KBM-7 (cell line): Measurements from ENCODE around the gene CACNB4.
"Not testable (repeated sequence)": the region's sequence is repeated elsewhere in the genome, so short reads cannot be mapped to it uniquely, and the experiment has no call there.

Experiments used
- DNase-seq: peaks from one replicate; pipeline ENCODE4 v3.0.0-alpha.2; 2015
- in situ Hi-C: fragments of 300-500 bp; cut with MboI; formaldehyde crosslinking; loops from 2 replicates; pipeline ENCODE4 v1.14.3; 2020; ENCODE audit warnings: low sequenced_read_pairs, low pct_unique_long_range_greater_than_20kb, mixed read lengths

The CACNB4 gene

DNA sequence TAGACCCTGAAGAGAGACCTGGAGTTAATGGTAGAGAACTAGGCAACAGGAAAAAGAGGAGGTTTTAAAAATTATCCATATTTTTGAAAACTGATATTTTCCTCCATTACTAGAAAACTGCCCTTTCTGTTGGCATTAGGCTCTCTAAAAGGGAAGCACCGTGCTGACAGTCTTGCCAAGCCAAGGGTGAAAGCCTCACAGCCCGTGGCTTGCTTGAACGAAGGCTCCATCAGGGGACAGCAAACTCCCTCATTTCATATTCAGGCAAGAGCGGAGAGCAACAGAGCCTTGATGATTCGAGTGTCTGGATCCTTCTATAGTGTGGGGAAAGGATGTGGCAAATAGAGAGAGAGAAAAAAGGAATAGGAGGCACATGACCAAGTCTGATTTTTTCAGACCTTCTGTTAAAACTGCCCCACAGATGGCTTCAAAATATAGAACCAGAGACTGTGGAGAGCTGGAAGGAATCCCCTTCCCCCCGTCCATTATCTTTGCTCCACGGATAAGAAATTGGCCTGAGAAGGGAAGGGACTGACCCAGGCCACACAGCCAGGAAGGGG lies 67.0 kb downstream of the CACNB4 start:
- in situ Hi-C loops: loop anchor here (25.0 kb wide), 1 partner anchor 605 kb away; no protein-coding TSS in a partner anchor
- no peak for DNase-seq

GRCh38 chr2:152030596-152031328 lies 68.1 kb downstream of the CACNB4 start:
- in situ Hi-C loops: loop anchor here (25.0 kb wide), 1 partner anchor 607 kb away; no protein-coding TSS in a partner anchor
- DNase-seq: peak; percentile 29

GRCh38 chr2:152028182-152028862 lies 70.5 kb downstream of the CACNB4 start:
- in situ Hi-C loops: loop anchor here (25.0 kb wide), 1 partner anchor 609 kb away; no protein-coding TSS in a partner anchor
- no peak for DNase-seq

DNA sequence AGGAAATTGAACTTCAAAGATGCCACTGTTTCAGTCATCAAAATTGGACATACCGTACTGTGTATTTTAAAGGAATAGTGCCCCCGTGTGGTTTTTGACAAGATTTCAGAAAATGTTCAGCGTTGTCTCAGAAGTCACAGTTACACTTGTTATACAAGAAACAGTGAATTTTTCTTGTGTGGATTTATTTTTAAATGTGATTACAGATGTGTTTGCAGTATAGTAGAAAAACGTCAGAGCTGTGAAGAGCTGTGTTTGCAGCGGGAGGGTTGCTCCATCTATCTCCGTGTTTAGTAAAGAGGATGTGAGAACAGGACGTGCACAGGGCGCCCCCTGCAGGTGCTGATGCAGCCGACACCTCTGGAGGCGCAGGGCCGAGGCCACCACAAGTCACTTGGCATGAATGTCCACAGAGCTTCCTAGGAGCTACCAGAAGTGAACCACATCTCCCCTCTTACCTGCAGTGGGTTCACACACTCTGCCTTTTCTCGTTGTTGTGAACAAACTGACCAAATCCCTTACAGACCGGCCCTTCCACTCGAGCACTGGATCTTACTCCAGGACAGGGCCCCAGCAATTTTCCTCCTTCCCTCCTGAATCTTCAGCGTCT lies 73.1 kb downstream of the CACNB4 start:
- peak; percentile 94 for DNase-seq
- in situ Hi-C loops: loop anchor here (25.0 kb wide), 1 partner anchor 612 kb away; no protein-coding TSS in a partner anchor

DNA sequence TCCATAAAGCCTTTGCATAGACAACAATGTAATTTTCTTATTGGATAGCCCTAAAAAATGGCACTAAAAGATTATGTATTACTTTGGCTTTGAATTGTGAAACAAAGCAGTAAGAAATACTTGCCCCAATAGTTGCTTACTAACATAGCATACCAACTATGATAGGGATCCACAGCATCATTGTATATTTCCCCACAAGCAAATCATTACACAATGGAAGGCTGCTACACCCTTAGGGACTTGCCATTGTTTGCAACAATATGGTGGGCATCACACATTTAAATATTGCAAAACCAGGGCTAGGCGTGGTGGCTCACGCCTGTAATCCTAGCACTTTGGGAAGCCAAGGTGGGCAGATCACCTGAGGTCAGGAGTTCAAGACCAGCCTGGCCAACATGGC lies 74.4 kb downstream of the CACNB4 start:
- in situ Hi-C loops: loop anchor here (25.0 kb wide), 1 partner anchor 537 kb away; no protein-coding TSS in a partner anchor
- DNase-seq: no peak

GRCh38 chr2:152022090-152022489 lies 76.8 kb downstream of the CACNB4 start:
- in situ Hi-C loops: loop anchor here (25.0 kb wide), 1 partner anchor 535 kb away; no protein-coding TSS in a partner anchor
- DNase-seq: no peak

DNA sequence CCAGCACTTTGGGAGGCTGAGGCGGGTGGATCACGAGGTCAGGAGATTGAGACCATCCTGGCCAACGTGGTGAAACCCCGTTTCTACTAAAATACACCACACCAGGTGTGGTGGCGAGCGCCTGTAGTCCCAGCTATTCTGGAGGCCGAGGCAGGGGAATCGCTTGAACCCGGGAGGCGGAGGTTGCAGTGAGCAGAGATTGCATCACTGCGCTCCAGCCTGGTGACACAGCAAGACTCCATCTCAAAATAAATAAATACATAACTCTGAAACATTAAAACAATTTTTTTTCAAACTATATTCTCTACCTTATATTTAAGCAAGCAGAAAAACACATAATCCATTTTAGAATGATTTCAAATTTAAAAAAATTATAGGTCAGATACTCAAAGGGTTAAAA lies 77.8 kb downstream of the CACNB4 start:
- in situ Hi-C loops: loop anchor here (25.0 kb wide), 1 partner anchor 534 kb away; no protein-coding TSS in a partner anchor
- DNase-seq: not testable (repeated sequence)

GRCh38 chr2:152019732-152020131 lies 79.1 kb downstream of the CACNB4 start:
- in situ Hi-C loops: loop anchor here (25.0 kb wide), 1 partner anchor 532 kb away; no protein-coding TSS in a partner anchor
- DNase-seq: no peak

DNA sequence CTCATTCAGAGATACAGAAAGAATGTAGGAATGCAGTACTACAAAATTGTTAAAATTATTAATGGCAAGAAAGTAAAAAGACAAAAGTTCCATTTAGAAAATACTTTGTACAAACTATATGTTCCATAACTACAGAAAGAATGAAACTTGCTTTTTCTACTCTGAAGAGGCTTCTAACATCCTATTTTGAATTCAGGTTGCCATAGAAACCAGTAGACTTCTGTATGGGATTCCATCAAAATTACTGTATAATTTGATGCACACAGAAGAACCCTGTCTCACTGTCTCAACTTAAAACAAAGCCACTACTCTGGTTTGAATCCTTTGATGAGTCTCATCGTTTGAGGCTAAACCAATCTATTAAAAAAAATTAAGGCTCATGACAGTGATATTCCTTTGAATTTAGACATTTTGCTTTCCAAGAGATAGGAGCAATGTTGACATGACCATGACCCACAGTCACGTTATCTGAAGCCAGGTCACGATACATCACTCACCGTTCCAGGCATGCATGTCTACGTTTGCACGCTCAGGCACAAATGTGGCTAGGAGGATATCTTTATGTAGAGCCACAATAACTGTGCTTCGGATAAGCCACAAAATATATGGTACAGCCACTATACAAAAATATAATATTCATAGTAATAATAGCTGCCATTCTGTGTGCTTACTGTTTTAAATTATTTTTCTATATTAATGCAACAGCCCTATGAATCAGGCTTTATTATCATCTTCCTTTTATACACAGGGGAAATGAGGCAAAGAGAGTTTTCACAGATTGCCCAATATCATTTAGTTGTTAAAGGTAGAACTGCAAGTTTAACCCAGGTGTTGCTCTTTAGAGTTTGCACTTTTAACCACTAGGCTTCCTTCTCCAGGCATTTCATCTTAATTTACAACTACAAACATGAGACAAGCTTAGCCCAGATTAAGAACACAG lies 82.4 kb downstream of the CACNB4 start:
- no peak for DNase-seq
- in situ Hi-C loops: loop anchor here (25.0 kb wide), 1 partner anchor 529 kb away; no protein-coding TSS in a partner anchor

GRCh38 chr2:152015552-152015951 lies 83.3 kb downstream of the CACNB4 start:
- in situ Hi-C loops: loop anchor here (25.0 kb wide), 1 partner anchor 528 kb away; no protein-coding TSS in a partner anchor
- no peak for DNase-seq

GRCh38 chr2:152012697-152013096 lies 86.1 kb downstream of the CACNB4 start:
- in situ Hi-C loops: loop anchor here (25.0 kb wide), 1 partner anchor 525 kb away; no protein-coding TSS in a partner anchor
- no peak for DNase-seq

GRCh38 chr2:152011724-152012123 lies 87.1 kb downstream of the CACNB4 start:
- in situ Hi-C loops: loop anchor here (25.0 kb wide), 1 partner anchor 524 kb away; no protein-coding TSS in a partner anchor

GRCh38 chr2:152005607-152006006 lies 93.2 kb downstream of the CACNB4 start:
- in situ Hi-C loops: loop anchor here (25.0 kb wide), 1 partner anchor 518 kb away; no protein-coding TSS in a partner anchor
- peak; percentile 62 for DNase-seq

More at GRCh38 chr2:152011724-152012123, 87.1 kb downstream of the CACNB4 start:
- DNase-seq: no peak

DNA sequence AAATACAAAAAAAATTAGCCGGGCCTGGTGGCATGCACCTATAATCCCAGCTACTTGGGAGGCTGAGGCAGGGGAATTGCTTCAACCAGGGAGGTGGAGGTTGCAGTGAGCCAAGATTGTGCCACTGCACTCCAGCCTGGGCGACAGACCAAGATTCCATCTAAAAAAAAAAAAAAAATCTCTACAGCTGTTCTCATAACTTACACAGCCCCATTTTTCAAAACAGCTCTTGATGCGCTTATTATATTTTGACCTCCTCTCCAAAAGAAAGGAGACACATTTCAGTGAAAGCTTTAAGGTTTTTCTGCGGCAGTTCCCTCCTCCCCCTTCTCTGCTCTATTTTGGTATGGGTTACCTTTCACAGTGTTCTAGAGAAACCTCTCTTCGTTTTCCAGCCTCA lies 95.6 kb downstream of the CACNB4 start:
- not testable (repeated sequence) for DNase-seq
- in situ Hi-C loops: loop anchor here (25.0 kb wide), 1 partner anchor 516 kb away; no protein-coding TSS in a partner anchor

DNA sequence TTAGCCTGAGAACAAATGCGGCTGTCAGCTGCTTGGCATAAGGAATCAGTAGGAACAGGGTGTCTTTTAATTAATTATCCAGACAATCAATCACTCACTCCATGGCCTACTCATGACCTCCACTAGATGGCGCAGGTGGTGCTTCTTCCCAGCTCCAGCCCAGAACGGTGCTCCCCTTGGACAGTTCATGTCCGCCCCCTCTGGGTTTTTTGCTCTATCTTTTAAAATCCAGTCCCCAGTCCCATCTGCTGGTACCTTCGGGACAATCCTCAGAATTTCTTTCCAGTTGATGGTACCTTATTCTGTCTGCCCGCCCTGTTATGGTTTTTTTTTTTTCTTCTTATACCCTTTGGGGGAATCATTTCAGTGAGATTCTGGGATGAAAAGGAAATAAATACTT lies 99.8 kb downstream of the CACNB4 start:
- peak; percentile 65 for DNase-seq
- in situ Hi-C loops: no loop called here

- no peak for DNase-seq
- in situ Hi-C loops: no loop called here
Observed at GRCh38 chr2:151996243-151997003, 102.4 kb downstream of the CACNB4 start.

DNA sequence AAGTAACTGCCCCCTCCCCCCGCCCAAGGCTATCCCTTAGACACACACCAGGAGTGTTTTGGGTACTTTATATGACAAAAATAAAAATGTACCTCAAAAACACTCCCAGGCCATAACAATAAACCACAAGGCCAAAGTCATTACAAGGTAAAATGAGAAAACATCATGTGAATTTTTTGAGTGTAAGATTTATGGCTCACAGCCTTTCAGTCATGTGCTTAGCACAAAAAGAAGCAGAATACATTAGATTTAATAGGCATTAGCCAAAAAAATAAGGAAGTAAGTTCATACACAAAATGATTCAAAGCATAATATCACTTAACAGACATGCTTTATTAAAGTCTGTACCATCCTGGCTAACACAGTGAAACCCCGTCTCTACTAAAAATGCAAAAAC lies 103.7 kb downstream of the CACNB4 start:
- DNase-seq: no peak
- in situ Hi-C loops: no loop called here
